ENCODE measurements around the gene AOC3.

GRCh38 chr17:42803074-42803883, 47.7 kb upstream of the AOC3 start:
- no peak for TF ChIP-seq EP300 (IDR thresholded peaks at IDR 0.05)
- no peak for TF ChIP-seq CTCF (IDR thresholded peaks at IDR 0.05)
- TF ChIP-seq POLR2A (IDR thresholded peaks at IDR 0.05): no peak
- TF ChIP-seq POLR2AphosphoS5 (IDR thresholded peaks at IDR 0.05): no peak
